ENCODE measurements around the gene DERA. TPM values are rescaled to one million over a fixed set of nuclear protein-coding genes. Genes with fewer than 3 reads are reported as not detected.
"Not testable (repeated sequence)": the region's sequence is repeated elsewhere in the genome, so short reads cannot be mapped to it uniquely, and the experiment has no call there.

DERA gene
- total and polyA plus RNA-seq, 4 donors: 15.5 to 57.2 (median 23.7) TPM

- DNase-seq: no peak
- intact Hi-C loops (cut with DNase I): no loop called here
- H3K27ac ChIP-seq (ENCODE audit: low read depth in 1 of 2, low read length in 2 of 2): no peak overlapping the region
- ATAC-seq (ENCODE audit: low FRiP score): no peak
- no peak overlapping the region for H3K4me3 ChIP-seq (ENCODE audit: low read length in 2 of 2)
- WGBS, 2 donors: 91 to 96% methylated on average over 3 of the region's 3 CpGs
- H3K27me3 ChIP-seq (ENCODE audit: control insufficient read depth in 1 of 2, insufficient read depth in 2 of 2, low read length in 1 of 2): no peaks in the 10 kb centered on the region
- peaks cover 0 to 3% of the 10 kb centered on the region in 2 donors for H3K36me3 ChIP-seq (ENCODE audit: control insufficient read depth in 1 of 2, insufficient read depth in 2 of 2, low read length in 1 of 2)
- no peaks in the 10 kb centered on the region for H3K9me3 ChIP-seq (ENCODE audit: control insufficient read depth, low read length)
- H3K4me1 ChIP-seq (ENCODE audit: control insufficient read depth in 1 of 2, insufficient read depth in 2 of 2, low read length in 2 of 2): no peaks in the 10 kb centered on the region
These were observed 124.9 kb downstream of the DERA start for GRCh38 chr12:16036073-16036472.

- intact Hi-C loops (cut with DNase I): no loop called here
- no peak for ATAC-seq (ENCODE audit: low FRiP score)
- Histone ChIP-seq H3K36me3 (ENCODE audit: control insufficient read depth in 1 of 2, insufficient read depth in 2 of 2, low read length in 1 of 2) (peaks cover 0 to 5% of the 10 kb centered on the region in 2 donors), H3K9me3 (ENCODE audit: control insufficient read depth, low read length) (peaks cover 6% of the 10 kb centered on the region), H3K4me1 (ENCODE audit: control insufficient read depth in 1 of 2, insufficient read depth in 2 of 2, low read length in 2 of 2) (no peaks in the 10 kb centered on the region), H3K27ac (ENCODE audit: low read depth in 1 of 2, low read length in 2 of 2) (no peak overlapping the region), H3K4me3 (ENCODE audit: low read length in 2 of 2) (no peak overlapping the region), H3K27me3 (ENCODE audit: control insufficient read depth in 1 of 2, insufficient read depth in 2 of 2, low read length in 1 of 2) (no peaks in the 10 kb centered on the region)
- DNase-seq: no peak
- WGBS, 2 donors: 89 to 91% methylated on average over 6 of the region's 6 CpGs
These were observed 126.4 kb downstream of the DERA start for GRCh38 chr12:16037533-16037932.

- no peak for ATAC-seq (ENCODE audit: low FRiP score)
- Histone ChIP-seq H3K4me1 (ENCODE audit: control insufficient read depth in 1 of 2, insufficient read depth in 2 of 2, low read length in 2 of 2) (no peaks in the 10 kb centered on the region), H3K4me3 (ENCODE audit: low read length in 2 of 2) (no peak overlapping the region), H3K27ac (ENCODE audit: low read depth in 1 of 2, low read length in 2 of 2) (no peak overlapping the region), H3K36me3 (ENCODE audit: control insufficient read depth in 1 of 2, insufficient read depth in 2 of 2, low read length in 1 of 2) (peaks cover 0 to 2% of the 10 kb centered on the region in 2 donors), H3K27me3 (ENCODE audit: control insufficient read depth in 1 of 2, insufficient read depth in 2 of 2, low read length in 1 of 2) (no peaks in the 10 kb centered on the region), H3K9me3 (ENCODE audit: control insufficient read depth, low read length) (peaks cover 8% of the 10 kb centered on the region)
- DNase-seq: no peak
- WGBS, 2 donors: 93 to 100% methylated on average over 1 of the region's 1 CpG
- intact Hi-C loops (cut with DNase I): no loop called here
These were observed 132.3 kb downstream of the DERA start for GRCh38 chr12:16043480-16043879.

- no peak overlapping the region for H3K27ac ChIP-seq (ENCODE audit: low read depth in 1 of 2, low read length in 2 of 2)
- no peak overlapping the region for H3K4me3 ChIP-seq (ENCODE audit: low read length in 2 of 2)
- H3K27me3 ChIP-seq (ENCODE audit: control insufficient read depth in 1 of 2, insufficient read depth in 2 of 2, low read length in 1 of 2): no peaks in the 10 kb centered on the region
- 42 to 48% methylated on average over 1 of the region's 1 CpG for WGBS, 2 donors
- ATAC-seq (ENCODE audit: low FRiP score) (no peak), DNase-seq (no peak)
- intact Hi-C loops (cut with DNase I): no loop called here
- H3K4me1 ChIP-seq (ENCODE audit: control insufficient read depth in 1 of 2, insufficient read depth in 2 of 2, low read length in 2 of 2): no peaks in the 10 kb centered on the region
- peaks cover 0 to 2% of the 10 kb centered on the region in 2 donors for H3K36me3 ChIP-seq (ENCODE audit: control insufficient read depth in 1 of 2, insufficient read depth in 2 of 2, low read length in 1 of 2)
- H3K9me3 ChIP-seq (ENCODE audit: control insufficient read depth, low read length): peaks cover 11% of the 10 kb centered on the region
These were observed 135.1 kb downstream of the DERA start for GRCh38 chr12:16046266-16046665.

DNA sequence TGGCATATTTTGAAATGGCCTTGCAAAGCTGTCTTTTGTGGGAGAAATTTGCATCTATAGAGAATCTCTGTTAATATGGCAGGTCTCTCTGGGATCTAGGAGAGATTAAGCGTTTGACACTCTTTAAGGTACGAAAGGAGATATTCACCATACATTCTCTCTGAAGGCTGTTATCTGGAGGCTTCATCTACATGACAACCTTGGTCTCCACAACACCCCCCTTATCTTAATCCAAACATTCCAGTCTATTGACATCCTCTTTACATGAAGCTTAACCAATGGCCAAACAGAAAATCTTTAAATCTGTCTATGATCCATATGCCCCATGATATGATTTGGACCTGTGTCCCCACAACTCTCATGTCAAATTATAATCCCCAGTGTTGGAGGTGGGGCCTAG lies 137.4 kb downstream of the DERA start:
- WGBS, 2 donors: 76 to 85% methylated on average over 2 of the region's 2 CpGs
- intact Hi-C loops (cut with DNase I): no loop called here
- H3K4me1 ChIP-seq (ENCODE audit: control insufficient read depth in 1 of 2, insufficient read depth in 2 of 2, low read length in 2 of 2): no peaks in the 10 kb centered on the region
- no peak for DNase-seq
- no peak overlapping the region for H3K4me3 ChIP-seq (ENCODE audit: low read length in 2 of 2)
- no peak for ATAC-seq (ENCODE audit: low FRiP score)
- H3K27me3 ChIP-seq (ENCODE audit: control insufficient read depth in 1 of 2, insufficient read depth in 2 of 2, low read length in 1 of 2): no peaks in the 10 kb centered on the region
- H3K36me3 ChIP-seq (ENCODE audit: control insufficient read depth in 1 of 2, insufficient read depth in 2 of 2, low read length in 1 of 2): no peaks in the 10 kb centered on the region
- peaks cover 6% of the 10 kb centered on the region for H3K9me3 ChIP-seq (ENCODE audit: control insufficient read depth, low read length)
- H3K27ac ChIP-seq (ENCODE audit: low read depth in 1 of 2, low read length in 2 of 2): no peak overlapping the region

GRCh38 chr12:16056910-16057309 lies 145.8 kb downstream of the DERA start:
- no peaks in the 10 kb centered on the region for H3K9me3 ChIP-seq (ENCODE audit: control insufficient read depth, low read length)
- H3K27me3 ChIP-seq (ENCODE audit: control insufficient read depth in 1 of 2, insufficient read depth in 2 of 2, low read length in 1 of 2): no peaks in the 10 kb centered on the region
- H3K36me3 ChIP-seq (ENCODE audit: control insufficient read depth in 1 of 2, insufficient read depth in 2 of 2, low read length in 1 of 2): no peaks in the 10 kb centered on the region
- no peak for DNase-seq
- intact Hi-C loops (cut with DNase I): no loop called here
- WGBS, 2 donors: 92% methylated on average over 6 of the region's 6 CpGs
- no peaks in the 10 kb centered on the region for H3K4me1 ChIP-seq (ENCODE audit: control insufficient read depth in 1 of 2, insufficient read depth in 2 of 2, low read length in 2 of 2)
- H3K4me3 ChIP-seq (ENCODE audit: low read length in 2 of 2): no peak overlapping the region
- ATAC-seq (ENCODE audit: low FRiP score): no peak
- H3K27ac ChIP-seq (ENCODE audit: low read depth in 1 of 2, low read length in 2 of 2): no peak overlapping the region

DNA sequence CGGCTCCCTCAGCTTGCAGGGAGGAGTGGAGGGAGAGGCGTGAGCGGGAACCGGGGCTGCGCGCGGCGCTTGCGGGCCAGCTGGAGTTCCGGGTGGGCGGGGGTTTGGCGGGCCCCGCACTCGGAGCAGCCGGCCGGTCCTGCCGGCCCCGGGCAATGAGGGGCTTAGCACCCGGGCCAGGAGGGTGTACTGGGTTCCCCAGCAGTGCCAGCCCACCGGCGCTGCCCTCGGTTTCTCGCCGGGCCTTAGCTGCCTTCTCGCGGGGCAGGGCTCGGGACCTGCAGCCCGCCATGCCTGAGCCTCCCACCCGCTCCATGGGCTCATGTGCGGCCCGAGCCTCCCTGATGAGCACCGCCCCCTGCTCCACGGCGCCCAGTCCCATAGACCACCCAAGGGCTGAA lies 146.2 kb downstream of the DERA start:
- DNase-seq; H3K4me3 ChIP-seq (ENCODE audit: low read length in 2 of 2); H3K27ac ChIP-seq (ENCODE audit: low read depth in 1 of 2, low read length in 2 of 2); H3K4me1 ChIP-seq (ENCODE audit: control insufficient read depth in 1 of 2, insufficient read depth in 2 of 2, low read length in 2 of 2); H3K27me3 ChIP-seq (ENCODE audit: control insufficient read depth in 1 of 2, insufficient read depth in 2 of 2, low read length in 1 of 2); ATAC-seq (ENCODE audit: low FRiP score); intact Hi-C loops (cut with DNase I); H3K36me3 ChIP-seq (ENCODE audit: control insufficient read depth in 1 of 2, insufficient read depth in 2 of 2, low read length in 1 of 2); H3K9me3 ChIP-seq (ENCODE audit: control insufficient read depth, low read length): not testable (repeated sequence)
- 85 to 94% methylated on average over 31 to 34 of the region's 34 CpGs for WGBS, 2 donors

- 91 to 96% methylated on average over 1 of the region's 1 CpG for WGBS, 2 donors
- Histone ChIP-seq H3K4me1 (ENCODE audit: control insufficient read depth in 1 of 2, insufficient read depth in 2 of 2, low read length in 2 of 2) (no peaks in the 10 kb centered on the region), H3K36me3 (ENCODE audit: control insufficient read depth in 1 of 2, insufficient read depth in 2 of 2, low read length in 1 of 2) (no peaks in the 10 kb centered on the region), H3K9me3 (ENCODE audit: control insufficient read depth, low read length) (no peaks in the 10 kb centered on the region), H3K27ac (ENCODE audit: low read depth in 1 of 2, low read length in 2 of 2) (no peak overlapping the region), H3K4me3 (ENCODE audit: low read length in 2 of 2) (no peak overlapping the region), H3K27me3 (ENCODE audit: control insufficient read depth in 1 of 2, insufficient read depth in 2 of 2, low read length in 1 of 2) (no peaks in the 10 kb centered on the region)
- intact Hi-C loops (cut with DNase I): no loop called here
- ATAC-seq (ENCODE audit: low FRiP score) (no peak), DNase-seq (no peak)
These were observed 151.5 kb downstream of the DERA start for GRCh38 chr12:16062611-16063010.

DNA sequence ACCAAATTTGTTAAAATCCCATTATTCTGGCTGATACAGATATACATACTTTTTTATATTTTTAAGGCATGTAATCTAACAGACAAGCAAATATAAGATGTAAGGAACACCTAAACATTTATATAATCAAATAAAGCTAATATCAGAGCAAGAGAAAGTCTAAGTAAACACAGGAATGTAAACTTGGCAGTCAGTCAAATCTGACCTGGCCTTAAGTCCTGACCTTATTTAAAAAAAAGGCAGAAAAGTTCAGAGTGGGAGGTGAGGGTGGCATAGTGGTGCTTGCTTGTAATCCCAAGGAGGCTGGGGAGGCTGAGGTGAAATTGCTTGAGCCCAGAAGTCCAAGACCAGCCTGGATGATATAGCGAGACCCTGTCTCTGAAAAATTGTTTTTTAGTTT lies 152.6 kb downstream of the DERA start:
- Histone ChIP-seq H3K27ac (ENCODE audit: low read depth in 1 of 2, low read length in 2 of 2) (no peak overlapping the region), H3K27me3 (ENCODE audit: control insufficient read depth in 1 of 2, insufficient read depth in 2 of 2, low read length in 1 of 2) (no peaks in the 10 kb centered on the region), H3K4me1 (ENCODE audit: control insufficient read depth in 1 of 2, insufficient read depth in 2 of 2, low read length in 2 of 2) (no peaks in the 10 kb centered on the region), H3K9me3 (ENCODE audit: control insufficient read depth, low read length) (no peaks in the 10 kb centered on the region), H3K4me3 (ENCODE audit: low read length in 2 of 2) (no peak overlapping the region), H3K36me3 (ENCODE audit: control insufficient read depth in 1 of 2, insufficient read depth in 2 of 2, low read length in 1 of 2) (no peaks in the 10 kb centered on the region)
- WGBS, 2 donors: 77 to 89% methylated on average over 1 of the region's 1 CpG
- intact Hi-C loops (cut with DNase I): no loop called here
- ATAC-seq (ENCODE audit: low FRiP score) (no peak), DNase-seq (no peak)
